B cell (primary cell): ENCODE measurements around the gene MYRIP. TPM values are rescaled to one million over a fixed set of nuclear protein-coding genes. Genes with fewer than 3 reads are reported as not detected.

Experiments used
- ATAC-seq: fragments of 200-7000 bp; cut with Tn5 transposase; one replicate; pipeline ENCODE4 v1.10.0; 2021; ENCODE audit warnings: low read depth, mild to moderate bottlenecking, moderate number of reproducible peaks, moderate library complexity
- CTCF ChIA-PET: fragments of 350-600 bp; sonication (Branson Sonifier 250); formaldehyde crosslinking; loops from one replicate; lab custom pipeline; 2021; ENCODE audit warnings: antibody characterized with exemption, inconsistent platforms; lab: Charles Lee
- POLR2A ChIA-PET: fragments of 350-600 bp; sonication (Branson Sonifier 250); formaldehyde crosslinking; loops from one replicate; lab custom pipeline; 2021; ENCODE audit warnings: antibody characterized with exemption; lab: Charles Lee
- DNase-seq: peaks from one replicate; pipeline ENCODE4 v3.0.0; 2013
- H2AFZ ChIP-seq: 2 replicates; pipeline ENCODE4 v1.6.1; 2012; ENCODE audit warnings: mild to moderate bottlenecking, low read depth, low read length; ENCODE audit not compliant: insufficient read depth, poor library complexity, severe bottlenecking
- H3K27ac ChIP-seq, 2 donors: 1 replicate in 1 of 2; 2 replicates in 1 of 2; pipeline ENCODE4 v1.5.1; 2012 to 2013; ENCODE audit warnings: low read length in 2 of 2, mild to moderate bottlenecking in 2 of 2, moderate library complexity in 1 of 2
- H3K27me3 ChIP-seq, 4 experiments: fragments of 200-600 bp in 1 of 4; sonication (generic) in 1 of 4; replicated peaks in 1 of 4; 1 replicate in 2 of 4; 2 replicates in 2 of 4; pipeline versions ENCODE4 v1.6.1 to v1.7.0; 2013 to 2016; ENCODE audit warnings: low read length in 3 of 4, mild to moderate bottlenecking in 2 of 4, mixed read lengths in 1 of 4, moderate library complexity in 1 of 4; ENCODE audit not compliant: insufficient read depth in 4 of 4, control insufficient read depth in 3 of 4; ENCODE audit errors: control extremely low read depth in 1 of 4
- H3K36me3 ChIP-seq, 2 experiments: replicated peaks in 1 of 2; 1 replicate in 1 of 2; 2 replicates in 1 of 2; pipeline versions ENCODE4 v1.6.1 to v1.7.1; 2013; ENCODE audit warnings: low read length in 1 of 2; ENCODE audit not compliant: insufficient read depth in 2 of 2, control insufficient read depth in 1 of 2; ENCODE audit errors: control extremely low read depth in 1 of 2, extremely low read depth in 1 of 2
- H3K4me1 ChIP-seq, 2 donors: fragments of 200-600 bp in 1 of 2; sonication (generic) in 1 of 2; 1 replicate in 1 of 2; 2 replicates in 1 of 2; pipeline versions ENCODE4 v1.5.1 to v1.6.1; 2013 to 2017; ENCODE audit warnings: low read length in 2 of 2; ENCODE audit not compliant: control insufficient read depth in 2 of 2, insufficient read depth in 2 of 2
- H3K4me2 ChIP-seq: replicated peaks from 2 replicates; pipeline ENCODE3; 2012; ENCODE audit warnings: mild to moderate bottlenecking, low read depth, low read length; ENCODE audit not compliant: poor library complexity, severe bottlenecking
- H3K4me3 ChIP-seq, 5 experiments: fragments of 200-600 bp in 1 of 5; sonication (generic) in 1 of 5; 1 replicate in 3 of 5; 2 replicates in 2 of 5; pipeline versions ENCODE4 v1.5.1 to v1.7.0; 2011 to 2016; ENCODE audit warnings: low read length in 4 of 5, mild to moderate bottlenecking in 4 of 5, low read depth in 2 of 5, control low read depth in 1 of 5, moderate library complexity in 1 of 5; ENCODE audit not compliant: insufficient read depth in 1 of 5; ENCODE audit errors: control extremely low read depth in 1 of 5, extremely low read depth in 1 of 5
- H3K79me2 ChIP-seq: fragments of 200-600 bp; sonication (generic); one replicate; pipeline ENCODE4 v1.6.0; 2016; ENCODE audit warnings: low read length; ENCODE audit not compliant: control insufficient read depth, insufficient read depth
- H3K9ac ChIP-seq: fragments of 200-600 bp; sonication (generic); 2 replicates; pipeline ENCODE4 v1.6.1; 2017; ENCODE audit warnings: mild to moderate bottlenecking, low read length, moderate library complexity
- H3K9me3 ChIP-seq, 3 donors: one replicate each; pipeline versions ENCODE4 v1.6.1 to v1.7.1; 2013; ENCODE audit warnings: low read length in 2 of 3; ENCODE audit not compliant: control insufficient read depth in 2 of 3, insufficient read depth in 1 of 3; ENCODE audit errors: control extremely low read depth in 1 of 3
- H4K20me1 ChIP-seq: 2 replicates; pipeline ENCODE4 v1.6.0; 2012; ENCODE audit warnings: mild to moderate bottlenecking, low read length; ENCODE audit not compliant: insufficient read depth, control insufficient read depth, poor library complexity, severe bottlenecking
- H3K27ac Mint-ChIP-seq: one replicate; pipeline ENCODE4 v1.8.0; 2021; ENCODE audit warnings: mixed read lengths
- H3K27me3 Mint-ChIP-seq: one replicate; pipeline ENCODE4 v1.8.0; 2021; ENCODE audit warnings: mixed read lengths
- H3K4me1 Mint-ChIP-seq: one replicate; pipeline ENCODE4 v1.8.0; 2021; ENCODE audit warnings: mixed read lengths
- H3K4me3 Mint-ChIP-seq: one replicate; pipeline ENCODE4 v1.8.0; 2021; ENCODE audit warnings: mixed read lengths
- H3K9me3 Mint-ChIP-seq: one replicate; pipeline ENCODE4 v1.8.0; 2022; ENCODE audit warnings: mixed read lengths; ENCODE audit not compliant: insufficient read depth
- EZH2 ChIP-seq: IDR thresholded peaks from 2 replicates; pipeline ENCODE4 v1.6.1; 2012; ENCODE audit warnings: borderline replicate concordance, low read depth, mild to moderate bottlenecking, moderate library complexity, low read length; ENCODE audit not compliant: insufficient read depth, poor library complexity, severe bottlenecking
- WGBS: methylation state at CpG from one replicate; pipeline ENCODE4 v1.1.5; 2013; ENCODE audit warnings: missing lambda C conversion rate; ENCODE audit not compliant: insufficient coverage; 5-methylcytosine and 5-hydroxymethylcytosine counted together
- intact Hi-C: fragments of 100-400 bp; cut with micrococcal nuclease; formaldehyde crosslinking; loops from one replicate; pipeline ENCODE4 v1.10.0; 2022
- polyA plus RNA-seq: library from polyadenylated mRNA; depleted of rRNA; stranded (reverse); fragments of >200 nt; gene quantifications from 2 replicates; pipeline ENCODE4 v1.2.3, GENCODE V29; 2012
- total RNA-seq, 2 donors: library from RNA; stranded (reverse); fragments of 120-200 nt in 1 of 2; gene quantifications; 1 replicate in 1 of 2; 2 replicates in 1 of 2; pipeline versions ENCODE4 v1.2.3 to v1.2.4, GENCODE V29; 2013 to 2022
- TF ChIP-seq, protein P1 (sequence below): fragments of 200-600 bp; IDR thresholded peaks from one replicate; pipeline ENCODE4 v1.8.0; 2022; ENCODE audit warnings: antibody characterized with exemption, mild to moderate bottlenecking

The MYRIP gene
- total and polyA plus RNA-seq, 2 donors (not counting 1 experiment from before 2014, with no cell fraction given): 0.03 to 0.10 TPM

DNA sequence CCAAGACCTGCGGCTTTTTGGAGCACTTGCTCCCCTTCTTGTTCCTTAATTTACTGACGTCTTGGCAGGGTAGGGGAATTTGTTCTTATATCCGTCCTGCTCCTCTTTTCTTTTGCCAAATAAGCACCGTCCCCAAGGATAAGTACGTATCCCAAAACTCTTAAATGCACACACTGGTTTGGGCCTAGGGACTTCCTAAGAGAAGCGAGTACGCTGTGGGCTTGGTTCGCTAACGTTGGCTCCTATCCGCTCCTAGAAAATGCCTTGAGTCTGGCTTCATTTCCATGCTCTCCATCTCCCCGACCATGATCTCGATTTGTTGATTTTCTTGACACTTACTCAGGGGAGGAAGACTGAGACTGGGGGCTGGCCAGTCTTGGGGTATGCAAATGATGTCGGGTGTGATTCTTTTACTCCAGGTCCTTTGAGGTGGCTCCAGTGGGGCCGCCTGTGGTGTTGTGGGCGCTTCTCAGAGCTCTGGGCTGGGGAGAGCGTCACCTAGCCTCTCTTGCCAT lies 1.3 kb downstream of the MYRIP start:
- no peak for DNase-seq
- Histone ChIP-seq H3K4me1 (peaks cover 16 to 19% of the 10 kb centered on the region in 2 donors), H3K36me3 (no peaks in the 10 kb centered on the region), H3K27ac (no peak overlapping the region), H3K79me2 (no peaks in the 10 kb centered on the region), H4K20me1 (no peaks in the 10 kb centered on the region), H3K4me3 (peak overlapping the region in 1 of 5 experiments; percentile 29), H2AFZ (peak overlapping the region; percentile 33), H3K4me2 (peak overlapping the region; percentile 68), H3K27me3 (peaks cover 0 to 31% (median 23%) of the 10 kb centered on the region in 4 experiments), H3K9ac (no peak overlapping the region), H3K9me3 (peaks cover 0 to 3% (median 0%) of the 10 kb centered on the region in 3 donors)
- ChIA-PET POLR2A (no interaction called here), CTCF (no interaction called here)
- whole genome bisulfite sequencing: 10% methylated on average over 7 of the region's 16 CpGs
- H3K9me3 Mint-ChIP-seq: no peaks in the 10 kb centered on the region
- H3K4me1 Mint-ChIP-seq: peaks cover 22% of the 10 kb centered on the region
- H3K27ac Mint-ChIP-seq: no peak overlapping the region
- intact Hi-C loops: no loop called here
- peaks cover 75% of the 10 kb centered on the region for H3K27me3 Mint-ChIP-seq
- TF ChIP-seq EZH2: no peak
- TF ChIP-seq, protein P1, sequence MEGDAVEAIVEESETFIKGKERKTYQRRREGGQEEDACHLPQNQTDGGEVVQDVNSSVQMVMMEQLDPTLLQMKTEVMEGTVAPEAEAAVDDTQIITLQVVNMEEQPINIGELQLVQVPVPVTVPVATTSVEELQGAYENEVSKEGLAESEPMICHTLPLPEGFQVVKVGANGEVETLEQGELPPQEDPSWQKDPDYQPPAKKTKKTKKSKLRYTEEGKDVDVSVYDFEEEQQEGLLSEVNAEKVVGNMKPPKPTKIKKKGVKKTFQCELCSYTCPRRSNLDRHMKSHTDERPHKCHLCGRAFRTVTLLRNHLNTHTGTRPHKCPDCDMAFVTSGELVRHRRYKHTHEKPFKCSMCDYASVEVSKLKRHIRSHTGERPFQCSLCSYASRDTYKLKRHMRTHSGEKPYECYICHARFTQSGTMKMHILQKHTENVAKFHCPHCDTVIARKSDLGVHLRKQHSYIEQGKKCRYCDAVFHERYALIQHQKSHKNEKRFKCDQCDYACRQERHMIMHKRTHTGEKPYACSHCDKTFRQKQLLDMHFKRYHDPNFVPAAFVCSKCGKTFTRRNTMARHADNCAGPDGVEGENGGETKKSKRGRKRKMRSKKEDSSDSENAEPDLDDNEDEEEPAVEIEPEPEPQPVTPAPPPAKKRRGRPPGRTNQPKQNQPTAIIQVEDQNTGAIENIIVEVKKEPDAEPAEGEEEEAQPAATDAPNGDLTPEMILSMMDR: no peak
- ATAC-seq: no peak
- H3K4me3 Mint-ChIP-seq: peak overlapping the region; percentile 86

DNA sequence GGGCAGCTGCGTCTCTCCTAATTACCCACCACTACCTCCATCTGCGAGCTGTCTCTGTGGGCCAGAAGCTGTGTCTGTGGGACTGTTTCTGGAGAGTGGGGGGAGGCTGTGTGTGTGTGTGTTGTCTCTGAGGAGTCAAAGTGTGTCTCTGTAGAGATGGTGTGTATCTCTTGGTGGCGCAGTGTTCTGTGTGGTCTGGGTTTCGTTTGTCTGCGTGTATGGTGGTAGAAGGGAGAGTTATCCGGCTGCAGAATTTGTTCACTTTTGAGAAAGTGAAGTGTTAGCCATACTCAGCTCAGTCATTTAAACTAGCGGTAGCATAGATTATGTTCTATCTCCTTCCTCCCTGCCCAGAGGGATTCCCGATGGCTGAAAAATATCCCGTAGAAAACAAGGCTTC lies 2.2 kb downstream of the MYRIP start:
- no peak overlapping the region for H2AFZ ChIP-seq
- ChIA-PET CTCF (no interaction called here), POLR2A (no interaction called here)
- H3K36me3 ChIP-seq: no peaks in the 10 kb centered on the region
- Mint-ChIP-seq H3K4me1 (peaks cover 22% of the 10 kb centered on the region), H3K27ac (no peak overlapping the region), H3K4me3 (no peak overlapping the region), H3K9me3 (no peaks in the 10 kb centered on the region), H3K27me3 (peaks cover 70% of the 10 kb centered on the region)
- peaks cover 0 to 3% (median 0%) of the 10 kb centered on the region in 3 donors for H3K9me3 ChIP-seq
- no peak overlapping the region for H3K4me2 ChIP-seq
- 100% methylated on average over 5 of the region's 9 CpGs for WGBS
- no peak overlapping the region for H3K27ac ChIP-seq
- H3K27me3 ChIP-seq: peaks cover 0 to 31% (median 23%) of the 10 kb centered on the region in 4 experiments
- H4K20me1 ChIP-seq: no peaks in the 10 kb centered on the region
- no peaks in the 10 kb centered on the region for H3K79me2 ChIP-seq
- H3K4me3 ChIP-seq: no peak overlapping the region
- no peak overlapping the region for H3K9ac ChIP-seq
- intact Hi-C loops: no loop called here
- TF ChIP-seq, protein P1: no peak
- no peak for TF ChIP-seq EZH2
- no peak for ATAC-seq
- no peak for DNase-seq
- H3K4me1 ChIP-seq: peaks cover 16 to 19% of the 10 kb centered on the region in 2 donors
